Mesodermal cell (in vitro differentiated cells): ENCODE measurements around the gene CSK.
A peak's percentile ranks its signal among the peaks of the same experiment; 100 is the strongest.
"Not testable (repeated sequence)": the region's sequence is repeated elsewhere in the genome, so short reads cannot be mapped to it uniquely, and the experiment has no call there.

Experiments
- H3K27ac ChIP-seq: 2 replicates; pipeline ENCODE4 v1.7.0; 2013; ENCODE audit warnings: mild to moderate bottlenecking, low read depth, low read length, moderate library complexity; ENCODE audit not compliant: severe bottlenecking
- H3K36me3 ChIP-seq: 2 replicates; pipeline ENCODE4 v1.7.1; 2013; ENCODE audit warnings: mild to moderate bottlenecking, low read length, moderate library complexity; ENCODE audit not compliant: control insufficient read depth, insufficient read depth
- H3K4me1 ChIP-seq: one replicate; pipeline ENCODE4 v1.7.1; 2013; ENCODE audit warnings: mild to moderate bottlenecking, low read length; ENCODE audit not compliant: insufficient read depth, control insufficient read depth, poor library complexity, severe bottlenecking
- H3K4me3 ChIP-seq: 2 replicates; pipeline ENCODE4 v1.7.0; 2013; ENCODE audit warnings: low read length, control low read depth, mild to moderate bottlenecking; ENCODE audit not compliant: insufficient read depth, poor library complexity, severe bottlenecking; ENCODE audit errors: extremely low read depth
- H3K9me3 ChIP-seq: 2 replicates; pipeline ENCODE4 v1.7.1; 2013; ENCODE audit warnings: mild to moderate bottlenecking, low read length, moderate library complexity; ENCODE audit not compliant: control insufficient read depth
- WGBS, 2 experiments: methylation state at CpG; one replicate each; pipeline ENCODE4 v1.1.5; 2013; ENCODE audit warnings: missing lambda C conversion rate in 2 of 2; ENCODE audit not compliant: insufficient coverage in 2 of 2; 5-methylcytosine and 5-hydroxymethylcytosine counted together

Gene CSK

DNA sequence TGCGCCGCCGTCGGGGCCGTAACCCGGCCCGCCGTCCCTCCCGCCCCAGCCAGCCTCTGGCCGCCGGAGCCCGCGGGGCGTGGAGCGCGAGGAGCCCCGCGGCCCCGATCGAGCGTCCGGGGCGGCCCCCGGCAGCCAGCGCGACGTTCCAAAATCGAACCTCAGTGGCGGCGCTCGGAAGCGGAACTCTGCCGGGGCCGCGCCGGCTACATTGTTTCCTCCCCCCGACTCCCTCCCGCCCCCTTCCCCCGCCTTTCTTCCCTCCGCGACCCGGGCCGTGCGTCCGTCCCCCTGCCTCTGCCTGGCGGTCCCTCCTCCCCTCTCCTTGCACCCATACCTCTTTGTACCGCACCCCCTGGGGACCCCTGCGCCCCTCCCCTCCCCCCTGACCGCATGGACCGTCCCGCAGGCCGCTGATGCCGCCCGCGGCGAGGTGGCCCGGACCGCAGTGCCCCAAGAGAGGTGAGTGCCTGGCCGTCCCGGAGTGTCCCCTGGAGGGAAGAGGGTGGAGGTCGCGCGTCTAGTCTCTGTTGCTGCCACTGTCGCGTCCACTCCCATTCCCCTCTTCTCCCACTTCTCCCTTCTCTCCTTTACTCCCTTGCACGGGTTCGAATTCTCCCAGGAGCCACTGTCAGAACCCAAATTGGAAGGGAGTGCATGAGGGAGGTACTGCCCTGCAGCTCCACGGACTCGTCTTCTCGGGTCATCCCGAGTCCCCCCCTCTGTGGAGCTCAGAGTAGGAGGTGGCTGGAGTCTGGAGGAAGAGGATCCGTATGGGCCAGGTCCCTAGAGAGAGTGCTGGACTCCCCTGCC, 585 bp downstream of the CSK start:
- Histone ChIP-seq H3K4me1 (peaks cover 42% of the 10 kb centered on the region), H3K9me3 (no peaks in the 10 kb centered on the region), H3K27ac (no peak overlapping the region), H3K4me3 (peak overlapping the region; percentile 87), H3K36me3 (peaks cover 22% of the 10 kb centered on the region)
- 0% methylated on average over 12 to 28 of the region's 72 CpGs for WGBS, 2 experiments

GRCh38 chr15:74783072-74783807, 1.4 kb downstream of the CSK start:
- no peaks in the 10 kb centered on the region for H3K9me3 ChIP-seq
- H3K4me3 ChIP-seq = peak overlapping the region; percentile 87
- peaks cover 37% of the 10 kb centered on the region for H3K4me1 ChIP-seq
- no peak overlapping the region for H3K27ac ChIP-seq
- peaks cover 26% of the 10 kb centered on the region for H3K36me3 ChIP-seq
- WGBS, 2 experiments = 35% methylated on average over 8 to 9 of the region's 13 CpGs

DNA sequence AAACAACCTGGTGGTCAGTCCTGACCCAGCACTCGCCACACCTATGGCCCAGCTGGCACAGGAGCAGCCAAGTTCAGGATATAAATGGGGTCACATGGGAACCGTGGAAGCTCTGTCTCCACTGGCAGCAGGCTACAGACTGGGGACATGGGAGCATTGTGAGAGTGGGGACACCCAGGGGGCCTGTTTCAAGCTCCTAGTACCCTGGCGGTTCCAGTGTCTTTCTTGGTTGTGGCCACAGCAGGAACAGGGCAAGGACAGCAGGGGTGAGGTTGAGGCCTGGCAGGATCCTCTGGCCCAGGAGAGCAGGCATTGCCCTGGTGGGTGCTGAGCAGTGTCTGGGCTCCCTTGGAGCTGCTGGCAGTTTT, 1.9 kb downstream of the CSK start:
- peak overlapping the region; percentile 87 for H3K4me3 ChIP-seq
- H3K4me1 ChIP-seq = peaks cover 34% of the 10 kb centered on the region
- 91% methylated on average over 2 to 3 of the region's 3 CpGs for WGBS, 2 experiments
- peaks cover 29% of the 10 kb centered on the region for H3K36me3 ChIP-seq
- H3K27ac ChIP-seq = no peak overlapping the region
- no peaks in the 10 kb centered on the region for H3K9me3 ChIP-seq

- Histone ChIP-seq H3K4me3 (no peak overlapping the region), H3K36me3 (peaks cover 34% of the 10 kb centered on the region), H3K9me3 (no peaks in the 10 kb centered on the region), H3K27ac (no peak overlapping the region), H3K4me1 (peaks cover 33% of the 10 kb centered on the region)
- WGBS, 2 experiments = 94 to 97% methylated on average over 5 to 8 of the region's 8 CpGs
Measured at GRCh38 chr15:74784426-74785193, 2.7 kb downstream of the CSK start.

DNA sequence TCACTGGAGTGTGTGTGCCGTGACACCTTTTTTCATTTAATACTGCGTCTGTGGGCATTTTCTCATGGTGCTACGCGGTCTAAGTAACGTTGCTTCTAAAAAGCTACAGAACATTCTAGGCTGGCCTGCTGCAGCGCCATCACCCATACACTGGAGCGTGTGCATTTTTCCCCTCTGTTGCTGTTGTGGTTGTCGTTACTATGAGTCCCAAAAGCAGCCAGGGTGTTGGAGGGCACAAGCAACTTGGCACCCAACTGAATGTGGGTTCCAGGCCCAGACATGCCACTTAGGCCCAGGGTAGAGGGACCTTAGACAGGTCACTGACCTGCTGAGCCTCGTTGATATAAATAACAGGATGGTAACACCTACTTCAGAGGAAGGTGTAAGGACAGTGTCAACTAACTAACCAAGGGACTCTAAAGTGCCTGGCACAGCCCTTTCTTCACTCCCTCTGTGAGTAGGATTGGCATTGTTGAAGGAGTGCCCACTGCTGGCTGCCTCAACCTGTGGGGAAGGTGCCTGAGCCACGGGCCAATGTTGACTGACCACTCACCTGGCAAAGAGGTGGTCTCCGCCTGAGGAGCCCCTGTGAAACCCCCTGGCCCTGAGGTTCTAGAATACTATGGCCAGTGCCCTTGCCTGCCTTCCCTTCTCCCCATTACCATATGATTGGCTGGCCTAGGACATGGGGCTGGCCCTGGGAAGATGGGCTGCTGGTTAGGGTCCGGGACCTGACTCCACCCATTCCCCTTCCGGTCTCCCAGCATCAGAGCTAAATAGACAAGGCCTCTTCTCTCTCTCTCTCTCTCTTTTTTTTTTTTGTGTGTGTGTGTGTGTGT, 3.5 kb downstream of the CSK start:
- H3K4me3 ChIP-seq = no peak overlapping the region
- no peaks in the 10 kb centered on the region for H3K9me3 ChIP-seq
- H3K4me1 ChIP-seq = peaks cover 33% of the 10 kb centered on the region
- WGBS, 2 experiments = 96 to 97% methylated on average over 9 to 11 of the region's 13 CpGs
- H3K36me3 ChIP-seq = peaks cover 35% of the 10 kb centered on the region
- H3K27ac ChIP-seq = no peak overlapping the region

GRCh38 chr15:74786081-74786480, 4.2 kb downstream of the CSK start:
- peaks cover 35% of the 10 kb centered on the region for H3K36me3 ChIP-seq
- H3K4me3 ChIP-seq, H3K9me3 ChIP-seq, H3K27ac ChIP-seq: not testable (repeated sequence)
- 90 to 97% methylated on average over 10 to 11 of the region's 12 CpGs for WGBS, 2 experiments
- peaks cover 29% of the 10 kb centered on the region for H3K4me1 ChIP-seq

DNA sequence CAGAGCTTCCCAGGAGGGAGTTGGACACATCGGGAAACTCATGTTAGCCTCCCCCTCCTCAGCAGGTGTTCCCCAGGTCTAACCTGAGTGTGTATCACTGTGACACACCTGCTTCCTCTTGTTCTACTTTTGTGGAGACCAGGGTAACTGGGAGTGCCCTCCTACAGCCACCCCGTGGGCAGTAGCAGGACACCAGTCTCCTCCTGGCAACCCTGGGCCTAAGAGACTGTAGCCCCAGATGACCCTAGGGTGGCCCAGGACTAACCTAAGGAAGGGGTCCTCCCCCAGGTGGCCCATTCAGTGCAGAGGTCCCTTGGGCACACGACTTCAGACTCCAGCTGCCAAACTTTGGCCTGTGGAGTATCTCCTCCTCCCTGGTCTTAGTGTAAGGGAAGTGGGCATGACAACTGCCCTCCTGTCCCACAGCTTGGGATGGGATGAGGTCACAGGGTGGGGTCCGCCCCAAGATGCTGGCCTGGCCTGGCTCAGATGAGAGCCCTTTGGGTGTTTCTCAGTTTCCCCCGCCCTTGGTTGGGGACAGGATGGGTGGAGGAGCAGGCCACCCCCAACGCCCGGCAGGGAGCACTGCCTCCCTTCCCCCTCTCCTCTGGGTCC, 4.8 kb downstream of the CSK start:
- WGBS, 2 experiments = 94 to 100% methylated on average over 2 to 3 of the region's 7 CpGs
- Histone ChIP-seq H3K4me1 (peaks cover 24% of the 10 kb centered on the region), H3K9me3 (no peaks in the 10 kb centered on the region), H3K36me3 (peaks cover 38% of the 10 kb centered on the region), H3K4me3 (no peak overlapping the region), H3K27ac (no peak overlapping the region)

GRCh38 chr15:74787251-74788041, 5.6 kb downstream of the CSK start:
- Histone ChIP-seq H3K4me1 (peaks cover 24% of the 10 kb centered on the region), H3K27ac (no peak overlapping the region), H3K36me3 (peaks cover 39% of the 10 kb centered on the region), H3K9me3 (no peaks in the 10 kb centered on the region), H3K4me3 (no peak overlapping the region)
- WGBS, 2 experiments = 39 to 50% methylated on average over 12 to 13 of the region's 13 CpGs

GRCh38 chr15:74788042-74788682, 6.3 kb downstream of the CSK start:
- H3K36me3 ChIP-seq = peaks cover 39% of the 10 kb centered on the region
- peaks cover 28% of the 10 kb centered on the region for H3K4me1 ChIP-seq
- H3K9me3 ChIP-seq = no peaks in the 10 kb centered on the region
- H3K27ac ChIP-seq = no peak overlapping the region
- WGBS, 2 experiments = 46 to 64% methylated on average over 4 to 7 of the region's 7 CpGs
- no peak overlapping the region for H3K4me3 ChIP-seq
